GM18951 (cell line): ENCODE measurements around the gene TMEM45B.
"Not testable (repeated sequence)": the region's sequence is repeated elsewhere in the genome, so short reads cannot be mapped to it uniquely, and the experiment has no call there.

Experiments
- POLR2A ChIP-seq: IDR thresholded peaks from 4 replicates; pipeline ENCODE4 v1.6.1; 2011; ENCODE audit warnings: mild to moderate bottlenecking; ENCODE audit not compliant: insufficient read length, insufficient read depth; ENCODE audit errors: extremely low read depth
- in situ Hi-C: fragments of 300-500 bp; cut with MboI; formaldehyde crosslinking; loops from one replicate; pipeline ENCODE4 v1.12.0; 2022; ENCODE audit warnings: low sequenced_read_pairs, mixed read lengths, inconsistent platforms; ENCODE audit not compliant: unreplicated experiment

Gene TMEM45B

GRCh38 chr11:129819237-129819636 is 3.6 kb downstream of the TMEM45B start:
- TF ChIP-seq POLR2A = no peak
- in situ Hi-C loops = no loop called here

GRCh38 chr11:129820228-129820627 is 4.6 kb downstream of the TMEM45B start:
- in situ Hi-C loops = not testable (repeated sequence)

GRCh38 chr11:129823281-129823680 is 7.6 kb downstream of the TMEM45B start:
- in situ Hi-C loops = not testable (repeated sequence)

- in situ Hi-C loops = not testable (repeated sequence)
These were observed 8.2 kb downstream of the TMEM45B start for GRCh38 chr11:129823799-129824198.

- no peak for TF ChIP-seq POLR2A
- in situ Hi-C loops = no loop called here
These were observed 9.7 kb downstream of the TMEM45B start for GRCh38 chr11:129825380-129825779.

GRCh38 chr11:129828301-129828836 is 12.7 kb downstream of the TMEM45B start:
- in situ Hi-C loops = no loop called here
- TF ChIP-seq POLR2A = no peak

- in situ Hi-C loops = not testable (repeated sequence)
These were observed 13.8 kb downstream of the TMEM45B start for GRCh38 chr11:129829497-129829896.

- in situ Hi-C loops = not testable (repeated sequence)
These were observed 15.6 kb downstream of the TMEM45B start for GRCh38 chr11:129831227-129831626.

- in situ Hi-C loops = not testable (repeated sequence)
These were observed 17.6 kb downstream of the TMEM45B start for GRCh38 chr11:129833260-129833659.

GRCh38 chr11:129836423-129836891 is 20.8 kb downstream of the TMEM45B start:
- in situ Hi-C loops = not testable (repeated sequence)

GRCh38 chr11:129836979-129837378 is 21.3 kb downstream of the TMEM45B start:
- no peak for TF ChIP-seq POLR2A
- in situ Hi-C loops = no loop called here

GRCh38 chr11:129840236-129840635 is 24.6 kb downstream of the TMEM45B start:
- no peak for TF ChIP-seq POLR2A
- in situ Hi-C loops = no loop called here

- in situ Hi-C loops = no loop called here
These were observed 26.5 kb downstream of the TMEM45B start for GRCh38 chr11:129842138-129842537.

GRCh38 chr11:129846508-129847335 is 31.1 kb downstream of the TMEM45B start:
- no peak for TF ChIP-seq POLR2A
- in situ Hi-C loops = no loop called here

More at GRCh38 chr11:129842138-129842537, 26.5 kb downstream of the TMEM45B start:
- TF ChIP-seq POLR2A = no peak

GRCh38 chr11:129847361-129847760 is 31.7 kb downstream of the TMEM45B start:
- in situ Hi-C loops = not testable (repeated sequence)
